Endothelial cell of hepatic sinusoid (primary cell): ENCODE data around the gene GDPD3.
"Not testable (repeated sequence)": the region's sequence is repeated elsewhere in the genome, so short reads cannot be mapped to it uniquely, and the experiment has no call there.

Experiments used
- in situ Hi-C: cut with HindIII; loops from 2 replicates; pipeline ENCODE4 v1.10.0; 2017; ENCODE audit warnings: low sequenced_read_pairs

Gene GDPD3

GRCh38 chr16:30113031-30113710 lies at the start of gene GDPD3:
Gene GDPD3 (minus strand): TSS chr16:30113537. CDS start chr16:30113478, 59 bp downstream.
- in situ Hi-C loops, result no loop called here

DNA sequence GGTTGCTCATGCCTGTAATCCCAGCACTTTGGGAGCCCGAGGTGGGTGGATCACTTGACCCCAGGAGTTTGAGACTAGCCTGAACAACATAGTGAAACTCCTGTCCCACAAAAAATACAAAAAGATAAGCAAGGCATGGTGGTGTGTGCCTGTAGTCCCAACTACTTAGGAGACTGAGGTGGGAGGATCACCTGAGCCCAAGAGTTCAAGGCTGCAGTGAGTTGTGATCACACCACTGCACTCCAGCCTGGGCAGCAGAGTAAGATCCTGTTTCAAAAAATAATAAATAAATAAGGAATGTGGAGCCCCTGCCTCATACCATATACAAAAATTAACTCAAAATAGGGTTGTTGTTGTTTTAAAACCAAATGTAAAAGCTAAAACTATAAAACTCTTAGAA lies 43.9 kb upstream of the GDPD3 start:
- in situ Hi-C loops, result no loop called here

GRCh38 chr16:30155188-30155587 lies 41.9 kb upstream of the GDPD3 start:
- in situ Hi-C loops, result no loop called here

DNA sequence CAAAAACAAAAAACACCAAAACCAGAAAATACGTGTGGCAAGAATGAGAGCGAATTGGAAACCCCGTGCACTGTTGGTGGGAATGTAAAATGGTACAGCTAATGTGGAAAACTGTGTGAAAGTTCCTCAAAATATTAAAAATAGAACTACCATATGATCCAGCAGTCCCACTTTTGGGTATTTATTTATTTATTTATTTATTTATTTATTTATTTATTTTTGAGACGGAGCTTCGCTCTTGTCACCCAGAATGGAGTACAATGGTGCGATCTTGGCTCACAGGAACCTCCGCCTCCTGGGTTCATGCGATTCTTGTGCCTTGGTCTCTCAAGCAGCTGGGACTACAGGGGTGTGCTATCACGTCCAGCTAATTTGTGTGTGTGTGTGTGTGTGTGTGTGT lies 39.2 kb upstream of the GDPD3 start:
- in situ Hi-C loops, result no loop called here

DNA sequence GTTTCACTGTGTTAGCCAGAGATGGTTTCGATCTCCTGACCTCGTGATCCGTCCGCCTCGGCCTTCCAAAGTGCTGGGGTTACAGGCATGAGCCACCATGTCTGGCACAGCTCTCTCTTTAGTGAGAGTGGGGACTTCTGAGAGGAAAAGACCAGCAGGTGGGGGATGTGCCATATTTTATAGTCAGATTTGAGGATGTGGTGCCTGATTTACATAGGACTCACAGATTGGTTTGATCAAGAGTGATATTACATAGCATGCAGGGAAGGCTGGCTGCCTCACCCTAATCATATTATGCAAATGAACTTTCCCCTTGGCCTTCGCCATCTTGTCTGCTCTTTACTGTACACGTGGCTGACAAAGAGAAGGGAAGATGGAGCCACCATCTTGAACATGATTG lies 37.8 kb upstream of the GDPD3 start:
- in situ Hi-C loops, result no loop called here

GRCh38 chr16:30149250-30149930 lies 36.1 kb upstream of the GDPD3 start:
- in situ Hi-C loops, result no loop called here

GRCh38 chr16:30147843-30148510 lies 34.6 kb upstream of the GDPD3 start:
- in situ Hi-C loops, result no loop called here

- in situ Hi-C loops, result no loop called here
These were observed 32.3 kb upstream of the GDPD3 start for GRCh38 chr16:30145657-30146056.

GRCh38 chr16:30144917-30145316 lies 31.6 kb upstream of the GDPD3 start:
- in situ Hi-C loops, result no loop called here

DNA sequence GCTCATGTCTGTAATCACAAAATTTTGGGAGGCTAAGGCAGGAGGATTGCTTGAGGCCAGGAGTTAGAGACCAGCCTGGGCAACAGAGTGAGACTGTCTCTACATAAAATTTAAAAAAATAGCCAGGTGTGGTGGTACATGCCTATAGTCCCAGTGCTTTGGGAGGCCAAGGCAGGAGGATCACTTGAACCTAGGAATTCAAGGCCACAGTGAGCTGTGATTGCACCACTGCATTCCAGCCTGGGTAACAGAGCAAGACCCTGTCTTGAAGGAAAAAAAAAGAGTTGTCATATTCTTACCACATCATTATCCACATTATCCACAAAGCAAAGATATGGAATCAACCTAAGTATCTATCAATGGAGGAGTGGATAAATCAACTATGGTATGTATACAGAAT lies 30.7 kb upstream of the GDPD3 start:
- in situ Hi-C loops, result no loop called here

GRCh38 chr16:30143347-30143702 lies 30.0 kb upstream of the GDPD3 start:
- in situ Hi-C loops, result no loop called here

- in situ Hi-C loops, result no loop called here
These were observed 29.5 kb upstream of the GDPD3 start for GRCh38 chr16:30142672-30143346.

DNA sequence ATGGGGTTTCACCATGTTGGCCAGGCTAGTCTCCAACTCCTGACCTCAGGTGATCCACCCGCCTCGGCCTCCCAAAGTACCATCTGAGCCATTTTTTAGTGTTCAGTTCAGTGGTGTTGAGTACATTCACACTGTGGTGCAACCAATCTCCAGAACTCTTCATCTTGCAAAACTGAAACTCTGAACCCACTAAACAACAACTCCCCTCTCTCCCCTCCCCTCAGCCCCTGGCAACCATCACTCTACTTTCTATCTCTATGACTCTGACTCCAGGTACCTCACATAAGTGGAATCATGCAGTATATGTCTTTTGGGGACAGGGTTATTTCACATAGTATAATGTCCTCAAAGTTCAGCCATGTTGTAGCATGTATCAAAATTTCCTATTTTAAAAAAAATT lies 28.4 kb upstream of the GDPD3 start:
- in situ Hi-C loops, result no loop called here

GRCh38 chr16:30139583-30140481 lies 26.5 kb upstream of the GDPD3 start:
- in situ Hi-C loops, result no loop called here

DNA sequence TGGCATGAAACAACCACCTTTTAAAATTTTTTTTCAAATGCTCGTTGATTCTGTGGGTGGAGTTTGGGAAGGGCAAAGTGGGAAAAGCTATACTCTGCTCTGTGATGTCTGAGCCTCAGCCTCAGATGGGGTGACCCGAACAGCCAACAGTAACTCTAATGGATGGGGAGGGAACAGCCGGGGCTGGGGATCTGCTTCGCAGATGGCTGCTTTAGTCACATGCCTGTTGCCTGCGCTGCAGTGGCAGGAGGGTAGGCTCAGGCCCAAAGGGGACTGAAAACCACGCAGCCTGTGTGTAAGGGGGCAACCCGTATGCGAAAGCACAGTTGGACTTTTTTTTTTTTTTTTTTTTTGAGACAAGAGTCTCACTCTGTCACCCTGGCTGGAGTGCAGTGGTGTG lies 24.6 kb upstream of the GDPD3 start:
- in situ Hi-C loops, result no loop called here

- in situ Hi-C loops, result no loop called here
These were observed 23.8 kb upstream of the GDPD3 start for GRCh38 chr16:30136971-30137605.

- in situ Hi-C loops, result no loop called here
These were observed 19.3 kb upstream of the GDPD3 start for GRCh38 chr16:30132591-30132990.

GRCh38 chr16:30131869-30132475 lies 18.6 kb upstream of the GDPD3 start:
- in situ Hi-C loops, result no loop called here

DNA sequence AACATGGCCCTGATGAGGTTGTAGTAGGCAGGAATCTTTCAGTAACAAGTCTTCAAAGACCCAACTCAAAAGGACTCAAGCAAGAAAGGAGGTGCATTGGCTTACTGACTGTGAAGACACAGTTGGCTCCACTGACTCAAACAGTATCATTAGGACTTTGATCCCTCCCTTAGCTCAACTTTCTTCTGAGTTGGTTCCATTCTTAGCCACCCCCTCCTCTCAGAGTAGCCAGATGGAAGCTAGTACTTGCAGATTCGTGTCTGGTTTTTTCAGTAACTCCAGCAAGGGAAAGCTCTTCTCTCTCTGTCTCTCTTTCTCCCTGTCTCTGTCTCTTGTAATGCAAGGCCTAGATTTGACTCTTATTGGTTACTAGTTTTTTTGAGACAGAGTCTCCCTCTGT lies 14.7 kb upstream of the GDPD3 start:
- in situ Hi-C loops, result no loop called here

DNA sequence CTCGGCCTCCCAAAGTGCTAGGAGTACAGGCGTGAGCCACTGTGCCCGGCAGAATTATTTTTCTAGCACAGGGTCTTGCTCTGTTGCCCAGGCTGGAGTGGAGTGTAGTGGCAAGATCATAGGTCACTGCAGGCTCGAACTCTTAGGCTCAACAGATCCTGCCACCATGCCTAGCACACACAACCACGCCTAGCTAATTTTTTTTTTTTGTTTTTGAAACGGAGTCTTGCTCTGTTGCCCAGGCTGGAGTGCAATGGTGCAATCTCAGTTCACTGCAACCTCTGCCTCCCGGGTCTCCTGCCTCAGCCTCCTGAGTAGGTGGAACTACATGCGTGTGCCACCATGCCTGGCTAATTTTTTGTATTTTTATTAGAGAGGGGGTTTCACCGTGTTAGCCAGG lies 12.4 kb upstream of the GDPD3 start:
- in situ Hi-C loops, result not testable (repeated sequence)
